SK-N-DZ (cell line): ENCODE data around the gene SMAGP.
A peak's percentile ranks its signal among the peaks of the same experiment; 100 is the strongest.
"Not testable (repeated sequence)": the region's sequence is repeated elsewhere in the genome, so short reads cannot be mapped to it uniquely, and the experiment has no call there.

Experiments used
- DNase-seq: peaks from one replicate; pipeline ENCODE4 v3.0.0-alpha.2; 2015; ENCODE audit warnings: low spot score

Gene SMAGP

GRCh38 chr12:51265024-51265423, 5.2 kb downstream of the SMAGP start:
- no peak for DNase-seq

- DNase-seq: no peak
These were observed 5.9 kb downstream of the SMAGP start for GRCh38 chr12:51264297-51264696.

GRCh38 chr12:51263341-51263740, 6.9 kb downstream of the SMAGP start:
- no peak for DNase-seq

GRCh38 chr12:51262758-51263177, 7.4 kb downstream of the SMAGP start:
- DNase-seq: peak; percentile 41

GRCh38 chr12:51259600-51259999, 10.6 kb downstream of the SMAGP start:
- not testable (repeated sequence) for DNase-seq

GRCh38 chr12:51254536-51254935, 15.7 kb downstream of the SMAGP start:
- DNase-seq: no peak

- no peak for DNase-seq
These were observed 16.9 kb downstream of the SMAGP start for GRCh38 chr12:51253276-51253675.

- DNase-seq: no peak
These were observed 22.6 kb downstream of the SMAGP start for GRCh38 chr12:51247523-51248206.

GRCh38 chr12:51246254-51246853, 23.9 kb downstream of the SMAGP start:
- DNase-seq: no peak

GRCh38 chr12:51245476-51246253, 24.6 kb downstream of the SMAGP start:
- DNase-seq: no peak

GRCh38 chr12:51244269-51244668, 25.9 kb downstream of the SMAGP start:
- no peak for DNase-seq

- DNase-seq: no peak
These were observed 27.3 kb downstream of the SMAGP start for GRCh38 chr12:51242876-51243275.

- DNase-seq: no peak
These were observed 28.1 kb downstream of the SMAGP start for GRCh38 chr12:51242120-51242519.

GRCh38 chr12:51240971-51241370, 29.2 kb downstream of the SMAGP start:
- no peak for DNase-seq

GRCh38 chr12:51238510-51239334, 31.5 kb downstream of the SMAGP start, which contains the start of gene DAZAP2:
Gene DAZAP2 (plus strand): TSS chr12:51238826. CDS start chr12:51238908, 82 bp downstream.
- peak; percentile 96 for DNase-seq

- DNase-seq: no peak
These were observed 32.1 kb downstream of the SMAGP start for GRCh38 chr12:51238037-51238509.

- no peak for DNase-seq
These were observed 35.7 kb downstream of the SMAGP start for GRCh38 chr12:51234530-51234929.

GRCh38 chr12:51232642-51233041, 37.6 kb downstream of the SMAGP start:
- DNase-seq: no peak

- DNase-seq: no peak
These were observed 41.0 kb downstream of the SMAGP start for GRCh38 chr12:51229116-51229809.

GRCh38 chr12:51227962-51228361, 42.3 kb downstream of the SMAGP start:
- no peak for DNase-seq

GRCh38 chr12:51227112-51227511, 43.1 kb downstream of the SMAGP start:
- not testable (repeated sequence) for DNase-seq
